Fibroblast of villous mesenchyme (primary cell): ENCODE data around the gene LRP1-AS. TPM values are rescaled to one million over a fixed set of nuclear protein-coding genes. Genes with fewer than 3 reads are reported as not detected.

Experiments used
- DNase-seq: peaks from one replicate; pipeline ENCODE4 v3.0.0-alpha.2; 2010; ENCODE audit warnings: low read depth
- H3K4me3 ChIP-seq: 2 replicates; pipeline ENCODE4 v1.5.1; 2011; ENCODE audit warnings: low read depth, mild to moderate bottlenecking, low read length
- total RNA-seq: library from RNA; depleted of rRNA; stranded (reverse); fragments of >200 nt; gene quantifications from 2 replicates; pipeline ENCODE4 v1.2.3, GENCODE V29; 2012
- TF ChIP-seq, protein P1 (sequence below): IDR thresholded peaks from 2 replicates; pipeline ENCODE4 v1.5.1; 2012; ENCODE audit warnings: low read depth, mild to moderate bottlenecking, low read length; ENCODE audit not compliant: insufficient read depth

The LRP1-AS gene
- total RNA-seq, 1 donor = not detected

DNA sequence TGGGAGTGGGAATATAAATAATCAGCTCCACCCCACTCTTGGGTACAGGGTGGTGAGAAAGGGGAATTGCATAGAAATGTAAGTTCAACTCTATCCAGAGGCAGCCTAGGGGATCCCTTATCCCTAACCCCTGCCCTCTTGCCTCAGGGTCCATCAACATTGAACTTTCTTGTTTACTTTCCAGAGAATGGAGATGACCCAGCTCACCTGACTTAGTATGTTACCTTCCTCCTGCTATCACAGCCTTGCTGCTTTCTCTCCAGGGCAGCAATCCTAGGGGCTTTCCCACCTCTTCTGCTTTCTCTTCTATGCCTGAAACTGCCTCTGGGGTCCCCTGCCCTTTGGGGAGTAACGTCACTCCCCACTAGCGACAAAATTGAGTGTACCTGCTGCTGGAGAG lies 16.5 kb downstream of the LRP1-AS start:
- no peak for DNase-seq
- peak overlapping the region; percentile 93 for H3K4me3 ChIP-seq
- TF ChIP-seq, protein P1, sequence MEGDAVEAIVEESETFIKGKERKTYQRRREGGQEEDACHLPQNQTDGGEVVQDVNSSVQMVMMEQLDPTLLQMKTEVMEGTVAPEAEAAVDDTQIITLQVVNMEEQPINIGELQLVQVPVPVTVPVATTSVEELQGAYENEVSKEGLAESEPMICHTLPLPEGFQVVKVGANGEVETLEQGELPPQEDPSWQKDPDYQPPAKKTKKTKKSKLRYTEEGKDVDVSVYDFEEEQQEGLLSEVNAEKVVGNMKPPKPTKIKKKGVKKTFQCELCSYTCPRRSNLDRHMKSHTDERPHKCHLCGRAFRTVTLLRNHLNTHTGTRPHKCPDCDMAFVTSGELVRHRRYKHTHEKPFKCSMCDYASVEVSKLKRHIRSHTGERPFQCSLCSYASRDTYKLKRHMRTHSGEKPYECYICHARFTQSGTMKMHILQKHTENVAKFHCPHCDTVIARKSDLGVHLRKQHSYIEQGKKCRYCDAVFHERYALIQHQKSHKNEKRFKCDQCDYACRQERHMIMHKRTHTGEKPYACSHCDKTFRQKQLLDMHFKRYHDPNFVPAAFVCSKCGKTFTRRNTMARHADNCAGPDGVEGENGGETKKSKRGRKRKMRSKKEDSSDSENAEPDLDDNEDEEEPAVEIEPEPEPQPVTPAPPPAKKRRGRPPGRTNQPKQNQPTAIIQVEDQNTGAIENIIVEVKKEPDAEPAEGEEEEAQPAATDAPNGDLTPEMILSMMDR = no peak

DNA sequence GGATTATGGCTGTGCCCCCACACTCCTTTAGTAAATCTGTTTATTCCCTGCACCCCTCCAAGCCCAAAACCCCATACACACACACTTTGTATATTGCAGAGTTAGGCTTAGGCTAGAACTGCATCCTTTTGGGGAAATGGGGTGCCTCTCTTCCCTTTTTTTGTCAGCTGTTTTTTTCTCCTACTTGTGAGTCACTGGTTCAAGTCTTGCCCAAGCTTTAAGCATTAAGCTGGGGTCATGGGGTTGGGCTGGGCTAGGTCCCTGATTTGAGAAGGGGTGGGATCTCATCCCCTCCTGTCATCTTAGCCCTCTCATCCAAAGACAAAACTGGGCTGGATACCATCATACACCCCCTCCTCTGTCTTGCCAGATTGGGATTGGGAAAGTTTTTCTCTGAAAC lies 17.5 kb downstream of the LRP1-AS start:
- TF ChIP-seq, protein P1 = no peak
- peak overlapping the region; percentile 93 for H3K4me3 ChIP-seq
- DNase-seq = no peak

DNA sequence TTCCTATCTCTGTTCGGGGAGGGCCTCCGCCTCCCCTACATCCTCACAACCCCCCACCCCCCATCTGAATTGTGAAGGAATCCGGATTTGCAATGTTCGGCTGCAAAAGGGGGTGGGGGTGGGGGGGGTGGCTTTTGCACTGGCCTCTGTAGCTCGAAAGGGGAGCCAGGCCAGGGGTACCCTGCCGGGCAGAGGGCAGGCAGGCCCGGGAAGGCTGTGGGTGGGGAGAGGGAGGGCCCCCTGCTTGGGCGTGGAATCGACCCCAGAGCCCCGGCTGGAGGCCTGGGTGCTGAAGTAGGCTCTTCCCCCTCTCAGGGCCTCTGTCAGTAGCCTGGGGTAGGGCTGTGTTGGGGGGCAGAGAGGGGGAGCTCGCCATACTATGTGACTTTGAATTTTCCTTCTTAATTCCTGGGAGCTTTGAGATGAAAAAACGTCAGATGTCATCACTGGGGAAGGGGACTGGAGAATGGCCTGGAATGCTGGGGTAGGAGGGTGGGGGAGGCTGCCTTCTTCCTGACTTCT lies 18.0 kb downstream of the LRP1-AS start:
- TF ChIP-seq, protein P1 = no peak
- no peak for DNase-seq
- H3K4me3 ChIP-seq = peak overlapping the region; percentile 93

DNA sequence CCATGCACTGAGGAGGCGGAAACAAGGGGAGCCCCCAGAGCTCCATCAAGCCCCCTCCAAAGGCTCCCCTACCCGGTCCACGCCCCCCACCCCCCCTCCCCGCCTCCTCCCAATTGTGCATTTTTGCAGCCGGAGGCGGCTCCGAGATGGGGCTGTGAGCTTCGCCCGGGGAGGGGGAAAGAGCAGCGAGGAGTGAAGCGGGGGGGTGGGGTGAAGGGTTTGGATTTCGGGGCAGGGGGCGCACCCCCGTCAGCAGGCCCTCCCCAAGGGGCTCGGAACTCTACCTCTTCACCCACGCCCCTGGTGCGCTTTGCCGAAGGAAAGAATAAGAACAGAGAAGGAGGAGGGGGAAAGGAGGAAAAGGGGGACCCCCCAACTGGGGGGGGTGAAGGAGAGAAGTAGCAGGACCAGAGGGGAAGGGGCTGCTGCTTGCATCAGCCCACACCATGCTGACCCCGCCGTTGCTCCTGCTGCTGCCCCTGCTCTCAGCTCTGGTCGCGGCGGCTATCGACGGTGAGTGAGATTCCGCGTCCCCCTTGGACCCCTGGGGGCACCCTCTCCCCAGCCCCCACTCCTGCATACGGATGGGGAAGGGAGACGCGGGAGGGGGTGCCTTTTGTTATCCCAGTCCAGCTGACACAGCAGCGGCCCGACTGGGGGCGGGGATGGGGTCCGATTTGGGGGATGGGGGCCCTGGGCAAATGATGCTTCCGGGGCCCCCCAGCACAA lies 18.7 kb downstream of the LRP1-AS start:
- no peak for DNase-seq
- TF ChIP-seq, protein P1 = no peak
- peak overlapping the region; percentile 93 for H3K4me3 ChIP-seq

DNA sequence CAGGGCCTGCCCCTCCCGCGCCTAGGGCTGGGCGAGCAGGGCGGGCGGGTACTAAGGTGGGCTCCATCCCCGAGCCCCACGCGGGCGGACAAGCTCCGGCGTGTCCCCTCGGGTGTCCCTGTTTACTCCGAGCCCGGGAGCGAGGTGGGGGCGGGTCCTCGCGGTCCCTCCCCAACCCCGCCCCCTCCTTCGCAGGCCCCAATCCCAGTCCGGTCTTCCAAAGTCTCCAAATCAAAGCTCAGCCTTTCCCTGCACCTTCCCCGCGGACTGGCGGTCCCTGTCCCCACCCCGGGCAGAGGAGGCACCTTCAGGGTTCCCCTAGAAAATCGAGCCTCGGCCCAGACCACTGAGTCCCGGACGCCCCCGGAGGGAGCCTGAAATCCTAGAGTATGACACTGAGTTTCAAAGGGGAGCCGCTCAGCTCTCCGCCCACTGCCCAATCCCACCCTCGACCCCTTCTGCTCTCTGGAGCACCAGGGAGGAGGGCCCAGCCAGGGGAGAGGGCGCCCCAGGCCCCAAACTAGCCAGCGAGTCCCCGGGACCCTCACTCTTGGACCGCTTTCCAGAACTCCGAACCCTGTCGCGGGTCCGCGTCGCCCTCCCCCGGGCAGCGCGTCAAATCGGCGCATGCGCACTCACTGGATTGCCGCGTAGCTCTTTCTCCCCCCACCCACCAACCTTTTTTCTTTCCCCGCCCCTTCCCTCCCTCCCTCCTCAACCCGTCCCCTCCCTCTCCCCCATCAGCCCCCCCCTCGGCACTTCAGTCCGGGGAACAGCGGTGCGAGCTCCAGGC lies 19.5 kb downstream of the LRP1-AS start, which contains the start of gene LRP1:
TSS of gene LRP1 (plus strand) at position 758 of the 793 bp plus-strand sequence. CDS start 482 bp downstream, outside the sequence.
- TF ChIP-seq, protein P1 = no peak
- peak within 1 kb of the TSS; percentile 93 for H3K4me3 ChIP-seq
- peak; percentile 87 for DNase-seq

DNA sequence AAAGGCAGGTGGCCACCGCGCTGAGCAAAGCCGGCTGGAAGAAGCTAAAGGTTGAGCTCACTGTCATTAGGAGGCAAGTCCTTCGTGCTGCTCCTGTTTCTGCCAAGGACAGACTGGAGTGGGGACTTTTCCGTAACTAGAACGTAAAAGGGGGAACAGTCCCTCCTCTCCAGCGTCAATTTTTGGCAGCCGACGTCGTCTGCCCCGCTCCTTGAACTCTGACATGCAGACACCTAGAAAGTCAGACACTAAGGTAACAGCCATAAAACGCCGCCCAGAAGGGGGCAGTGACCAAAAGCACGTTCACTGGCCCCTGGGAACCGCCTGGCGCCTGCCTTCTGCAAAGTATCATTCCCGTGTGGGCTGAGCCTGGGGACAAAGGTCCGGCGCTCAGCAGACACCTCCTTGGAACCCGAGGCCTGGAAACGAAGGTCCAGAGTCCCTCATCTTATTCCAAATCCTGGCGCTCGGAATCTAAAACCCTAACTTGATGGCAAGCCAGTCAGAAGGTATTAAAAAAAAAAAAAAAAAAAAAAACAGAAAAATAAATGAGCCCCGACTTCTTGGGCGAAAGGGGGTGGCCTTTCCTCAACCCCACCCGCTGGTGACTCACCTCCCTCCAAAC lies 20.2 kb downstream of the LRP1-AS start:
- DNase-seq = no peak
- TF ChIP-seq, protein P1 = peak; percentile 34
- H3K4me3 ChIP-seq = peak overlapping the region; percentile 93
